Esophagus muscularis mucosa (tissue), 4 donors: Measurements from ENCODE around the gene UBN2. TPM values are rescaled to one million over a fixed set of nuclear protein-coding genes. Genes with fewer than 3 reads are reported as not detected.

Experiments used
- DNase-seq: peaks from one replicate; pipeline ENCODE4 v3.0.0-alpha.2; 2017; ENCODE audit errors: extremely low spot score
- H3K27ac ChIP-seq, 4 donors: fragments of 200-600 bp; sonication (generic); replicated peaks in 1 of 4; 1 replicate in 3 of 4; 2 replicates in 1 of 4; pipeline ENCODE4 v1.5.1; 2016 to 2019; ENCODE audit warnings: mild to moderate bottlenecking in 1 of 4
- H3K27me3 ChIP-seq, 4 donors: fragments of 200-600 bp; sonication (generic); one replicate each; pipeline versions ENCODE4 v1.5.1 to v1.6.0; 2016 to 2019
- H3K36me3 ChIP-seq, 4 donors: fragments of 200-600 bp; sonication (generic); one replicate each; pipeline ENCODE4 v1.5.1; 2016 to 2019
- H3K4me1 ChIP-seq, 4 donors: fragments of 200-600 bp; sonication (generic); one replicate each; pipeline ENCODE4 v1.5.1; 2016 to 2019
- H3K4me3 ChIP-seq, 4 donors: fragments of 200-600 bp; sonication (generic); 1 replicate in 2 of 4; 2 replicates in 2 of 4; pipeline ENCODE4 v1.5.1; 2016 to 2019; ENCODE audit warnings: mild to moderate bottlenecking in 4 of 4, moderate library complexity in 1 of 4
- H3K9me3 ChIP-seq, 4 donors: fragments of 200-600 bp; sonication (generic); 1 replicate in 3 of 4; 2 replicates in 1 of 4; pipeline ENCODE4 v1.5.1; 2016 to 2019
- CTCF ChIP-seq, 3 experiments: fragments of 200-600 bp in 2 of 3; fragments of 450-650 bp in 1 of 3; sonication (generic) in 2 of 3; IDR thresholded peaks; one replicate each; pipeline ENCODE4 v1.5.1; 2017 to 2019; ENCODE audit warnings: antibody characterized with exemption in 3 of 3, mild to moderate bottlenecking in 2 of 3, moderate library complexity in 1 of 3
- EP300 ChIP-seq: sonication (generic); formaldehyde crosslinking; IDR thresholded peaks from one replicate; pipeline ENCODE4 v1.6.1; 2017; ENCODE audit warnings: antibody characterized with exemption
- POLR2A ChIP-seq: fragments of 450-650 bp; IDR thresholded peaks from one replicate; pipeline ENCODE4 v1.6.1; 2017; ENCODE audit warnings: antibody characterized with exemption, moderate library complexity, mild to moderate bottlenecking, low read depth
- POLR2AphosphoS5 ChIP-seq, 2 donors: sonication (generic); formaldehyde crosslinking; IDR thresholded peaks; one replicate each; pipeline ENCODE4 v1.6.1; 2017; ENCODE audit warnings: antibody characterized with exemption in 2 of 2
- WGBS: methylation state at CpG from one replicate; pipeline ENCODE4 v1.1.5; 2018; 5-methylcytosine and 5-hydroxymethylcytosine counted together
- intact Hi-C: fragments of 100-400 bp; cut with DNase I; formaldehyde crosslinking; loops from one replicate; pipeline ENCODE4 v1.15.1; 2023
- total RNA-seq, 4 donors: library from RNA; depleted of rRNA; stranded (reverse); fragments of >200 nt; gene quantifications; one replicate each; pipeline versions ENCODE4 v1.1.0 to v1.2.1, GENCODE V29; 2016

The UBN2 gene
- total RNA-seq, 4 donors from 2014 or later, result 8.9 to 15.0 (median 10.8) TPM

GRCh38 chr7:139340808-139341057, 109.7 kb downstream of the UBN2 start:
- Histone ChIP-seq H3K27ac (peak overlapping the region; percentile 97 to 100 (median 98)), H3K4me1 (peaks cover 9 to 20% (median 18%) of the 10 kb centered on the region in 4 donors), H3K27me3 (no peaks in the 10 kb centered on the region), H3K4me3 (peak overlapping the region; percentile 75 to 92 (median 78)), H3K9me3 (peaks cover 0 to 8% (median 2%) of the 10 kb centered on the region in 4 donors), H3K36me3 (peaks cover 0 to 6% (median 4%) of the 10 kb centered on the region in 4 donors)
- DNase-seq, result no peak
- 1% methylated on average over 9 of the region's 9 CpGs for WGBS
- intact Hi-C loops, result no loop called here
- TF ChIP-seq CTCF (IDR thresholded peaks at IDR 0.05) (no peak), POLR2A (no peak), EP300 (no peak), POLR2AphosphoS5 (IDR thresholded peaks at IDR 0.05) (no peak)

GRCh38 chr7:139341058-139341775, 110.2 kb downstream of the UBN2 start, which contains the start of gene FMC1:
Gene FMC1, plus strand, starts transcription at chr7:139341337. Its CDS starts 48 bp downstream, at chr7:139341385.
- Histone ChIP-seq H3K27ac (peak within 1 kb of the TSS; percentile 97 to 100 (median 98)), H3K27me3 (no peaks in the 10 kb centered on the region), H3K4me1 (peaks cover 9 to 20% (median 18%) of the 10 kb centered on the region in 4 donors), H3K9me3 (peaks cover 0 to 8% (median 2%) of the 10 kb centered on the region in 4 donors), H3K4me3 (peak within 1 kb of the TSS; percentile 75 to 92 (median 78)), H3K36me3 (peaks cover 0 to 10% (median 7%) of the 10 kb centered on the region in 4 donors)
- intact Hi-C loops, result no loop called here
- TF ChIP-seq EP300, result no peak
- TF ChIP-seq CTCF (IDR thresholded peaks at IDR 0.05), result peak in 2 of 3 experiments; percentile 32 to 55
- TF ChIP-seq POLR2AphosphoS5 (IDR thresholded peaks at IDR 0.05), result peak; percentile 44 to 92
- TF ChIP-seq POLR2A, result peak; percentile 70
- DNase-seq, result peak; percentile 98
- 0% methylated on average over 43 of the region's 54 CpGs for WGBS

GRCh38 chr7:139341776-139342226, 110.8 kb downstream of the UBN2 start:
- Histone ChIP-seq H3K27me3 (no peaks in the 10 kb centered on the region), H3K36me3 (peaks cover 0 to 16% (median 13%) of the 10 kb centered on the region in 4 donors), H3K27ac (peak overlapping the region; percentile 97 to 100 (median 98)), H3K9me3 (peaks cover 0 to 8% (median 2%) of the 10 kb centered on the region in 4 donors), H3K4me1 (peaks cover 9 to 20% (median 18%) of the 10 kb centered on the region in 4 donors), H3K4me3 (peak overlapping the region; percentile 75 to 92 (median 78))
- intact Hi-C loops, result loop anchor here (2.0 kb wide), 1 partner anchor 17 kb away; the partner anchor contains the start of gene LUC7L2
- no peak for DNase-seq
- TF ChIP-seq CTCF (IDR thresholded peaks at IDR 0.05) (no peak), EP300 (no peak), POLR2AphosphoS5 (IDR thresholded peaks at IDR 0.05) (peak in 1 of 2 donors; percentile 83)
- 0% methylated on average over 9 of the region's 9 CpGs for WGBS

GRCh38 chr7:139345042-139345441, 114.0 kb downstream of the UBN2 start:
- intact Hi-C loops, result no loop called here
- Histone ChIP-seq H3K9me3 (peaks cover 0 to under 1% (median 0%) of the 10 kb centered on the region in 4 donors), H3K27me3 (no peaks in the 10 kb centered on the region), H3K4me3 (no peak overlapping the region), H3K4me1 (peaks cover 9 to 20% (median 18%) of the 10 kb centered on the region in 4 donors), H3K27ac (no peak overlapping the region), H3K36me3 (peaks cover 0 to 43% (median 23%) of the 10 kb centered on the region in 4 donors)
- DNase-seq, result no peak
- 84% methylated on average over 1 of the region's 1 CpG for WGBS
- TF ChIP-seq POLR2AphosphoS5 (IDR thresholded peaks at IDR 0.05) (no peak), CTCF (IDR thresholded peaks at IDR 0.05) (no peak), POLR2A (no peak), EP300 (no peak)
